ENCODE data around the gene SIGLECL1. TPM values are rescaled to one million over a fixed set of nuclear protein-coding genes. Genes with fewer than 3 reads are reported as not detected.

Gene SIGLECL1
- polyA plus RNA-seq, 1 experiment = not detected

- Histone ChIP-seq H3K4me3 (ENCODE audit: low read depth, low read length) (no peak overlapping the region), H3K27ac (ENCODE audit: low read depth, low read length) (no peak overlapping the region), H3K9me3 (ENCODE audit: control insufficient read depth, insufficient read depth, low read length) (no peaks in the 10 kb centered on the region; the same call in 1 of the 2 replicates), H3K27me3 (ENCODE audit: control insufficient read depth, insufficient read depth, low read length) (no peaks in the 10 kb centered on the region)
- DNase-seq (ENCODE audit: low read depth, low spot score) = no peak
- ChIA-PET POLR2A (no interaction called here), CTCF (no interaction called here)
- no peak for TF ChIP-seq CTCF (IDR thresholded peaks at IDR 0.05; ENCODE audit: low read depth, low read length)
Measured at GRCh38 chr19:51227966-51228365, 22.9 kb upstream of the SIGLECL1 start.

- ChIA-PET CTCF (no interaction called here), POLR2A (no interaction called here)
- no peak for TF ChIP-seq CTCF (IDR thresholded peaks at IDR 0.05; ENCODE audit: low read depth, low read length)
Measured at GRCh38 chr19:51240866-51241265, 10.0 kb upstream of the SIGLECL1 start.

GRCh38 chr19:51242881-51243630 is 7.8 kb upstream of the SIGLECL1 start:
- no peaks in the 10 kb centered on the region for H3K27me3 ChIP-seq (ENCODE audit: control insufficient read depth, insufficient read depth, low read length)
- DNase-seq (ENCODE audit: low read depth, low spot score) = no peak
- TF ChIP-seq CTCF (IDR thresholded peaks at IDR 0.05; ENCODE audit: low read depth, low read length) = no peak
- POLR2A ChIA-PET = no interaction called here
- CTCF ChIA-PET = no interaction called here
- peaks cover 4% of the 10 kb centered on the region; the same call in 1 of the 2 replicates for H3K9me3 ChIP-seq (ENCODE audit: control insufficient read depth, insufficient read depth, low read length)
- H3K27ac ChIP-seq (ENCODE audit: low read depth, low read length) = no peak overlapping the region
- H3K4me3 ChIP-seq (ENCODE audit: low read depth, low read length) = no peak overlapping the region

More at GRCh38 chr19:51240866-51241265, 10.0 kb upstream of the SIGLECL1 start:
- Histone ChIP-seq H3K4me3 (ENCODE audit: low read depth, low read length) (no peak overlapping the region), H3K27ac (ENCODE audit: low read depth, low read length) (no peak overlapping the region), H3K9me3 (ENCODE audit: control insufficient read depth, insufficient read depth, low read length) (peaks cover 4% of the 10 kb centered on the region; the same call in 1 of the 2 replicates), H3K27me3 (ENCODE audit: control insufficient read depth, insufficient read depth, low read length) (no peaks in the 10 kb centered on the region)
- DNase-seq (ENCODE audit: low read depth, low spot score) = no peak

GRCh38 chr19:51246164-51246552 is 4.7 kb upstream of the SIGLECL1 start:
- no peak for TF ChIP-seq CTCF (IDR thresholded peaks at IDR 0.05; ENCODE audit: low read depth, low read length)
- no peak overlapping the region for H3K27ac ChIP-seq (ENCODE audit: low read depth, low read length)
- CTCF ChIA-PET = no interaction called here
- H3K27me3 ChIP-seq (ENCODE audit: control insufficient read depth, insufficient read depth, low read length) = no peaks in the 10 kb centered on the region
- no peak overlapping the region for H3K4me3 ChIP-seq (ENCODE audit: low read depth, low read length)
- peaks cover 6% of the 10 kb centered on the region for H3K9me3 ChIP-seq (ENCODE audit: control insufficient read depth, insufficient read depth, low read length)
- no peak for DNase-seq (ENCODE audit: low read depth, low spot score)
- POLR2A ChIA-PET = no interaction called here

- Histone ChIP-seq H3K27me3 (ENCODE audit: control insufficient read depth, insufficient read depth, low read length) (no peaks in the 10 kb centered on the region), H3K4me3 (ENCODE audit: low read depth, low read length) (no peak overlapping the region), H3K27ac (ENCODE audit: low read depth, low read length) (no peak overlapping the region), H3K9me3 (ENCODE audit: control insufficient read depth, insufficient read depth, low read length) (peaks cover 9% of the 10 kb centered on the region)
- DNase-seq (ENCODE audit: low read depth, low spot score) = no peak
- ChIA-PET CTCF (no interaction called here), POLR2A (no interaction called here)
- TF ChIP-seq CTCF (IDR thresholded peaks at IDR 0.05; ENCODE audit: low read depth, low read length) = no peak
Measured at GRCh38 chr19:51247972-51248590, 2.8 kb upstream of the SIGLECL1 start.
